GM19238 (cell line): ENCODE results near the gene CCL15.
A peak's percentile ranks its signal among the peaks of the same experiment; 100 is the strongest.
"Not testable (repeated sequence)": the region's sequence is repeated elsewhere in the genome, so short reads cannot be mapped to it uniquely, and the experiment has no call there.

Experiments used
- DNase-seq: peaks from one replicate; pipeline ENCODE4 v3.0.0; 2011; ENCODE audit warnings: low spot score; ENCODE audit not compliant: insufficient read length

The CCL15 gene

DNA sequence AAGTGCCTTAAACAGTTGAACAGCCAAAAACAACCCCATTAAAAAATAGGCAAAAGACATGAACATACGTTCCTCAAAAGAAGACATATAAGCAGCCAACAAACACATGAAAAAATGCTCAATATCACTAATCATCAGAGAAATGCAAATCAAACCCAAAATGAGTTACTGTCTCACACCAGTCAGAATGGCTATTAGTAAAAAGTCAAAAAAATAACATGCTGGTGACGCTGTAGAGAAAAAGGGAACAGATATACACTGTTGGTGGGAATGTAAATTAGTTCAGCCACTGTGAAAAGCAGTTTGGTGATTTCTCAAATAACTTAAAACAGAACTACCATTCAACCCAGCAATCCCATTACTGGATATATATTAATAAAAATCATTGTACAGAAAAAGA, 6.0 kb downstream of the CCL15 start:
- not testable (repeated sequence) for DNase-seq

- no peak for DNase-seq
Measured at GRCh38 chr17:35991075-35991474, 10.3 kb downstream of the CCL15 start.

DNA sequence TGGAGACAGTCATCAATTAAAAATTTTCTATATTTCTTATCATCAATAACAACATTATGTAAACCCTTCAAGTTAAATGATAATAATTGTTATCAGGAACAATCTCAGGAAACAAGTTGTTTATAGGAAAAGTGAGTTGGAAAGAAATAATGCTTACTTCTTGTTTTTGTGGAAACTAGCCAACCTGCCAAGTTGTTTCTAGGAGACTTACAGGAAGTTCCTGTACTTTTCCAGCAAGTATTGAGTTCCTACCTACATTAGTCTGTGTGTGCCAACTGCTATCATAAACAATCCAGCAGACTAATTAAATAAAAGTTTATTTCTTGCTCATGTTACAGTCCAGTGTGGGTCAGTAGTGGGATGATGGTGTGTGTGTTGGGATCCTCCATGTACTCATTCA, 13.2 kb downstream of the CCL15 start:
- no peak for DNase-seq

DNA sequence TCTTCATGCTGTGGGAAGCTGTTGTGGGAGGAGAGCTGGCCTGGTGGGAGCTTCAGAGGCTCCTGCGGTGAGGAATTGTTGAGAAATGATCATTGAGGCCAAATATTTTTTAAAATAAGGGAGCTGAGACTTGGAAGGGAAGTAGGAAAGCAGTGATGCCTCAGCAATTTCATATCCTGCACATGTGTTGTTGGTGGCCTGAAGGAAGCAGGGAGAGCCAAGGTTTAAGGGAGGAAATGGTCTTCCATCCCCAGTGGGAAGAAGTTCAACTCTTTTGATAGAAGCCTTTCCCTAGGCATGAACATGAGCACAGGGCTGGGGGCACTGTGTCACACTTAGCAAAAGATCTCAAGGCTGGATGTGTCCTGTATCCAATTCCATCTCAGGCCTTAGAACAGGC, 14.7 kb downstream of the CCL15 start, which contains the start of gene CCL14:
TSS of gene CCL14 (minus strand) at position 87 of the 400 bp plus-strand sequence. CDS start at position 7, 80 bp downstream.
- no peak for DNase-seq

GRCh38 chr17:35984140-35984539, 17.2 kb downstream of the CCL15 start:
- no peak for DNase-seq

DNA sequence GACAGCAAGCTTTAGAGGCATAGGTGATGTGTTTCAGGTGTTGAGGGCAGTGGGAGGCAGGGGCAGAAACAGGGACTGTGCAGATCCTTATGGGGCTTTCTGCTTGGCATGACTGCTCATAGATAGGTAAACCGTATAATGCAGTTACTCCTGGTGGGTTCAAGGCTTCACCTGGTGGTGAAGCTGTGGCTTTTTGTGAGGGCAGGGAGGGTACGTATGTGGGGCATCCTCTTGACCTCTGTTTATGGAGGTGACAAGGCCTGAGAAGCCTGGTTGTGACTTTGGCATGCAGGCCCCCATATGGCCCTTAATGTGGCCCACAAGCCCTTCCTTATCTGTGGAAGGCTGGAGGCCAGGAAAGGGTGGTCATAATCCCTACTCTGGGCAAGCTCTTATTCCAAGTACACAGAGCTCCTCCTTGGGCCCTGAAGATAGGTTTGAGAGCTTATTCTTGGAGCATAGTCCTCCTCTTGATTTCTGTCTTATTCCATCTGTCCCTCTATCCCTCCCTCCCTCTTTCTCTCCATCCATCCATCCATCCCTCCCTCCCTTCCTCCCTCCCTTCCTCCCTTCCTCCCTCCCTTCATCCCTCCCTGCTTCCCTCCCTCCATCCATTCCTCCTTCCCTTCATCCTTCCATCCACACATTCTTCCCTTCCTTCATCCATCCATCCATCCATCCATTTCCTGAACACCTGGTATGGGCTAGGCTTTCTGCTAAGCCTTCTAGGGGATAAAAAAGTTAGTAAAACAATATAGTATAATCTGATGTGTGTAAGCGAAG, 18.8 kb downstream of the CCL15 start:
- no peak for DNase-seq

GRCh38 chr17:35981908-35982330, 19.4 kb downstream of the CCL15 start:
- DNase-seq = no peak

DNA sequence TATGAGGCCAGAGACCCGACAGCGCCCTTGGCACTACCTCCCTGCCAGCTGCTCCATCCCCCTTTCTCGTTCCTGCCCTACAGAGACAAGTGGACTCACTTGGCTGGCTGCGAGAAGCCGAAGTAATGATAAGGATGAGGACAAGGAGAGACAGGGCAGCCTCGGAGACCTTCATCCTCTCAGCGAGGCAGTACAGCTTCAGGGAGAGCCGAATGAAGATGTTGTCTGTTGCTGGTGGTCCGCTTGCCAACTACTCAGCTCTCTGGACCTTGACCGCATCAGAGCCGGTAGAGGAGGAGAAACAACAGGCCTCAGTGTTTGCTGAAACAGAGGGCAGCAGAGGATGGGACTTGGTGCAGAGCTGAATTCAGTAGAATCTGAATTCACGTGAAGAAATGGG, 20.1 kb downstream of the CCL15 start, which contains the start of gene CCL16:
TSS of gene CCL16 (minus strand) at position 252 of the 400 bp plus-strand sequence. CDS start at position 175, 77 bp downstream.
- no peak for DNase-seq

DNA sequence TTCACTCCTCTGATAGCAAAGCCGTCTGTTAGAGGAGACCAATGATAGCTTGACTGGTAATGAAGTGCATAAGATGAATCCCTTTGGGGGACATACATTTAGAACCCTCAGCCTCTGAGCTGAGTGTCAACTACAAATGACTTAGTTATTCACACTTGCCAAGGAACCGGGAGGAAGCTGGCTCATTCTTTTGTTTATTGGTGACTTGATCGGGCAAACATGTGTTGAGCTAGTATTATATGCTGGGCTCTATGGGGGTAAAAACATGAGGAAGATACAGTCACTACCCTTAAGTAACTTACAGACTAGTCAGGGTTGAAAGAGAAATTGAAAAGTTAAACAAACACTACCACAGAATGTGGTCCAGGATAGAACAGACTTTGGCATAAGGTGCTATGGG, 23.0 kb downstream of the CCL15 start:
- no peak for DNase-seq

DNA sequence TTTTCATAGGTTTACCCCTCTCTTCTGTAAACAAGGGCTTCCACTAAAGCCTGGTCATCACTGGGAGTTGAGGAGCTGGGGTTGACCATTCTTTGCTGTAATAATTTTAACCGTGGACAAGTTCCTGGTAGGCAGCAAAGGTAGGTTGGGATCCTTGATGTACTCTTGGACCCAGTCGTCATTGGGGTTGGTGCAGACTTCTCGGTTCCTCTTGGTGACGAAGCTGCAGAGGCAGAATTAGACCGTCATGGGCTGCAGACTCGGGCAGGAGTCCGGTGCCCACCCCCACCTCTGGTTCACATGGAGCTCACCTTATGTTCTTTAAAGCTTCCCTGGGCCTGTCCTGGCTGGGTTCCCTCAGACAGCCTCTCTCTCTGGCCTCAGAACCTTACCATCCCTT, 23.8 kb downstream of the CCL15 start:
- no peak for DNase-seq

DNA sequence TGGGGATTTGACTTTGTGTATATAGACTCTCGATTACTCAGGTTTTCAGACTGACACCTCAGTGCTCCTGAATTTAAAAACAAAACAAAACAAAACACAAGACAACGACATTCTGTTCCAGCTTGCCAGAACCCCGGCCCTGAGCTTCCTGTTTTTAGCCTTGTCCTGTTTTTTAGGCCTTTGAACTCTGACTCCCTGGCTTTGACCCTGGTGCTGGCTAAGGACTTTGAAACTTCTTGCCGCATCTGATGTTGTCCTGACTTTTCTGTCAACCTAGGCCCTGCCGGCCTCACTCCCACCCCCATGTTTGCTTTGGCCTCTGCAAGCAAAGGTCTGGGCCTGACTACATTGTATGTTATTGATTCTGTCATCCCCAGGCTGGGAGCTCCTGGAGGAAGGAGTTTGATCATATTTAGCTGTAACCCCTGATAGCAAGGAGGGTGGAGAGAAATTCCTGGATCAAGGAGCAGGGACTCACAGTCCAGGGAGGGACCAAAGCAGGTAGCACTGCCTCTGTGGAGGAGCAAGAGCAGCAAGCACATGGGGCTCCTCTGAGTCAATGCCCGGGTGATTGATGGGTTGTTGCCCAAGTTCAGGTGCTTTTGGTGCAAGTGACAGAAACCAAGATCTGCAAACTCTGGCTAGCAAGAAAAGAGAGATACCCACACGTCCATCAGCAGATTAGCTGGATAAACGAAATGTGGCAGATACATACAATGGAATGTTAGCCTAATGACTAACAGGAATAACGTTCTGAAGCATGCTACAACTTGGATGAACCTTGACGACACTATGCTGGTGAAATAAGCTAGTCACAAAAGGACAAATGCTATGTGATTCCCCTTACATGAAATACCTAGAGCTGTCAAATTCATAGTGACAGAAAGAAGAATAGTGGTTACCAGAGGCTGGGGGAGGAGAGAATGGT, 27.8 kb downstream of the CCL15 start:
- no peak for DNase-seq

DNA sequence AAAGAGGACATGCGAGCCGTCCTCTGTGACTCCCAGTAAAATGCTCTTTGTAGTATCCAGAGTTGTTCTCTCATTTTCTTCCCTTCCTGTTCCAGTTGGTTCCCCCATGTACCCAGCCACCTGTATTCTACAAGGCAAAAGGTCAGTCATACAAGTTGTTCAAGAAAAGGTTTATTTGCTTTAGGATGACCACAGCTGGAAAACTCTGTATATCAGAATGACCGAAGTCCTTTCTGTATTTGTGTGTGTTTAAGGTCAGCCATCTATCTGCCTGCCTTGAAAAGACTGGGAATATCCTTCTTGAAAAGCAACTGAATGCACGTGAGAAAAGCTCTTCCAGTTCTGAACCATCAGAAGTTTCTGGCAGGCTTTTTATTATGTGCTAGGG, 28.4 kb downstream of the CCL15 start:
- DNase-seq = no peak

DNA sequence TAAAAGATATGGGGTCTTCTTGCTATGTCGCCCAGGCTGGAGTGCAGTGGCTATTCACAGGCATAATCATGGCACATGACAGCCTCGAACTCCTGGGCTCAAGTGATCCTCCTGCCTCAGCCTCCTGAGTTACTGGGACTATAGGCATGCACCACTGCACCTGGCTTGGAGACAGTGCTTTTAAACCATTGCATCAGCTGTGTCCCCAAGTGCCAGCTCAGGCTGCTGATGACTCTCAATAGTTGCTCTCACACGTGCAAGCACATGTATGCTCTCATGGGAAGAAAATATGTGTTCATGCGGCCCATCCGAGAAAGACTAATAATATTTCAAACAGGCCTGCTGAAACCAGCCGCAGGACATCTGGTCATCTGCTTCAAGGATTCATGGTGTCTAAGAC, 28.8 kb downstream of the CCL15 start:
- no peak for DNase-seq

- no peak for DNase-seq
Measured at GRCh38 chr17:35972066-35972465, 29.3 kb downstream of the CCL15 start.

GRCh38 chr17:35969558-35970380, 31.6 kb downstream of the CCL15 start:
- DNase-seq = peak; percentile 40

DNA sequence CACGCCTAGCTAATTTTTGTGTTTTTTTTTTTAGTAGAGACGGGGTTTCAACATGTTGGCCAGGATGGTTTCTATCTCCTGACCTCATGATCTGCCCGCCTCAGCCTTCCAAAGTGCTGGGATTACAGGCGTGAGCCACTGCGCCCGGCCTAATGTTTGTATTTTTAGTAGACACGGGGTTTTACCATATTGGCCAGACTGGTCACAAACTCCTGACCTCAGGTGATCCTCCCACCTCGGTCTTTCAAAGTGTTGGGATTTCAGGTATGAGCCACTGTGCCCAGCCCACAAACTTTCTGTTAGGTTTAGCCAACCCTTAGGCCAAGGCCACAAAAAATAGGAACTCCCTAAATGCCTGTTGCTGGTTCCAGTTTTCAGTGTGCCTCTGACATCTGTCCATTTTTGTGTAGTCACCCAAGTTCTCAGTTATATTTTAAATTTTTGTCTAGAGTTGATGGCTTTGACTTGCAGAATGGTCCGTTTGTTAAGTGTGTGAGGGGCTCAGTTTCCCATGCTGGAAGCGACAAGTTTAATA, 32.8 kb downstream of the CCL15 start:
- DNase-seq = no peak

- no peak for DNase-seq
Measured at GRCh38 chr17:35965272-35965671, 36.1 kb downstream of the CCL15 start.

DNA sequence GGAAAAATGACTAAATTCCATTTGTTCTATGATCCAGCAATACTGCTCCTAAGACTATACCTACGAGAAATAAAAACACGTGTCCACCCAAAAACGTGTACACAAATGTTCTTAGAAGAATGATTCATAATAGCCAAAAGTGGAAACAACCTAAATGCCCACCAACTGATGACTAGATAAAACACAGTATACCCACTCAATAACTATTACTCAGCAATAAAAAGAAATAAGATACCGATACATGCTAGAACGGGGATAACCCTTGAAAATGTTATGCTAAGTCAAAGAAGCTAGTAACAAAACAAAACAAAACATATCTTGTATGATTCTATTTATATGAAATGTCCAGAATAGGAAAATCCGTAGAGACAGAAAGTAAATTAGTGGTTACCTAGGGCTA, 37.7 kb downstream of the CCL15 start:
- no peak for DNase-seq

- DNase-seq = no peak
Measured at GRCh38 chr17:35953720-35954119, 47.6 kb downstream of the CCL15 start.

DNA sequence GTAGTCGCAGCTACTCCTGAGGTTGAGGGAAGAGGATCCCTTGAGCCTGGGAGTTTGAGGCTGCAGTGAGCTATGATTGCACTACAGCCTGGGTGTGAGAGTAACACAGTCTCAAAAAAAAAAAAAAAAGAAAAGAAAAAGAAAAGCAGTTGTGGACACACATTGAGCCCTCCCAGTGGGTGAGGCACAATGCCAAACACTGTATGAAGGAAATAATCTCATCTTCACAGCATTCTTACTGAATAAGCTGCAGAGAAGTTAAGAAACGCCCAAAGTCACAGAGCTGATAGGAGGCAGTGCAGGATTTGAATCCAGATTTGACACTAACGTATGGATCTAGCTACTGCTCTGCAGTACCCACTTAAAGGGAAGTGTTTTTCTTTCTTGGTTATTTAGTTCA, 52.0 kb downstream of the CCL15 start:
- DNase-seq = no peak

GRCh38 chr17:35948092-35948491, 53.3 kb downstream of the CCL15 start:
- no peak for DNase-seq
